ENCODE data around the gene RASSF4. TPM values are rescaled to one million over a fixed set of nuclear protein-coding genes. Genes with fewer than 3 reads are reported as not detected.

RASSF4 gene
- total RNA-seq, 1 donor from 2014 or later = 21.2 TPM

DNA sequence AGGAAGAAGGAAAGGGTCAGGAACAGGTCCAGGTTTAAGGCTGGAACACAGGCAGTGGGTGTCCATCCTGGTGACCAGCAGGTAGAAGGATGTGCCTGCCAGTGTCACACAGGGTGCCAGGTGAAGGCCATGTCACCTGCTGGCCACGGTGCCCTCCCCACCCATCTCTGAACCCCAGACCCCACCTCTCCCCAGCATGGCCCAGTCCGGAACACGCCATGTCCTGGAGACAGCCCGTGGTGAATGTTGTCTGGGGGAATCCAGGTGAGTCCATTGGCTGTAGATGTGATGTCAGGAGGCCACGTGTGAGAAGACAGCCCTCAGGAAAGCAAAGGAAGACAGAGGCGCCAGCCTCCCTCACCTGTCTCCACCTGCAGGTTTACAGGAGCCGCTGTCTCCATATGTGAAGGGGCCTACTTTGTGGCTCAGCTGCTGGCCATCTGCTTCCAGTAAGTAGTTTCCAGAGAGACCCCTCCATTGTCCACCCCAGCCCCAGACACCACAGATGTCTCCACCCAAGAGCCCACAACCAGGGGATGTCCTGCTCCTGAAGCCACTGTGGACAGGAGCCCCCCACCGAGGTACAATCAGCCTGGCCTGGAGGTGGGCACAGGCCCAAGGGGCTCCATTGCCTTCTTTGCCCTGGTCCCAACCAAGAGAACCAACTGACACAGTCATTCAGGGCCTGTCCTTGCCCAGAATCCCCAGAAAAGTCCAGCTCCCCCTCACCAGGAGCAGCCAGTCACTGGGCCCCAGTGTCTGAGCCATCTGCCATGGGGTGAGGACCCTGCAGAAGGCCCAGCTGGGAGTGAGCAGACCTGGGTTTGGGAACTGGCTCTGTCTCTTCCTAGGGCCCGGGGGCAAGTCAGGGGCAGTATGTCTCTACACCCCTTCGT lies 27.7 kb upstream of the RASSF4 start:
- no peaks in the 10 kb centered on the region for H3K36me3 Mint-ChIP-seq (ENCODE audit: insufficient read depth)
- DNase-seq (ENCODE audit: low spot score, unreplicated experiment) = no peak
- H3K4me3 Mint-ChIP-seq (ENCODE audit: low read depth) = no peak overlapping the region
- H3K4me1 Mint-ChIP-seq (ENCODE audit: low read depth) = peaks cover 6% of the 10 kb centered on the region
- H3K27ac Mint-ChIP-seq = no peak overlapping the region
- H3K9me3 Mint-ChIP-seq (ENCODE audit: low read depth) = no peaks in the 10 kb centered on the region
- TF ChIP-seq, protein P1, sequence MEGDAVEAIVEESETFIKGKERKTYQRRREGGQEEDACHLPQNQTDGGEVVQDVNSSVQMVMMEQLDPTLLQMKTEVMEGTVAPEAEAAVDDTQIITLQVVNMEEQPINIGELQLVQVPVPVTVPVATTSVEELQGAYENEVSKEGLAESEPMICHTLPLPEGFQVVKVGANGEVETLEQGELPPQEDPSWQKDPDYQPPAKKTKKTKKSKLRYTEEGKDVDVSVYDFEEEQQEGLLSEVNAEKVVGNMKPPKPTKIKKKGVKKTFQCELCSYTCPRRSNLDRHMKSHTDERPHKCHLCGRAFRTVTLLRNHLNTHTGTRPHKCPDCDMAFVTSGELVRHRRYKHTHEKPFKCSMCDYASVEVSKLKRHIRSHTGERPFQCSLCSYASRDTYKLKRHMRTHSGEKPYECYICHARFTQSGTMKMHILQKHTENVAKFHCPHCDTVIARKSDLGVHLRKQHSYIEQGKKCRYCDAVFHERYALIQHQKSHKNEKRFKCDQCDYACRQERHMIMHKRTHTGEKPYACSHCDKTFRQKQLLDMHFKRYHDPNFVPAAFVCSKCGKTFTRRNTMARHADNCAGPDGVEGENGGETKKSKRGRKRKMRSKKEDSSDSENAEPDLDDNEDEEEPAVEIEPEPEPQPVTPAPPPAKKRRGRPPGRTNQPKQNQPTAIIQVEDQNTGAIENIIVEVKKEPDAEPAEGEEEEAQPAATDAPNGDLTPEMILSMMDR (IDR thresholded peaks at IDR 0.05; ENCODE audit: unreplicated experiment) = no peak
- peaks cover 20% of the 10 kb centered on the region for H3K27me3 Mint-ChIP-seq

DNA sequence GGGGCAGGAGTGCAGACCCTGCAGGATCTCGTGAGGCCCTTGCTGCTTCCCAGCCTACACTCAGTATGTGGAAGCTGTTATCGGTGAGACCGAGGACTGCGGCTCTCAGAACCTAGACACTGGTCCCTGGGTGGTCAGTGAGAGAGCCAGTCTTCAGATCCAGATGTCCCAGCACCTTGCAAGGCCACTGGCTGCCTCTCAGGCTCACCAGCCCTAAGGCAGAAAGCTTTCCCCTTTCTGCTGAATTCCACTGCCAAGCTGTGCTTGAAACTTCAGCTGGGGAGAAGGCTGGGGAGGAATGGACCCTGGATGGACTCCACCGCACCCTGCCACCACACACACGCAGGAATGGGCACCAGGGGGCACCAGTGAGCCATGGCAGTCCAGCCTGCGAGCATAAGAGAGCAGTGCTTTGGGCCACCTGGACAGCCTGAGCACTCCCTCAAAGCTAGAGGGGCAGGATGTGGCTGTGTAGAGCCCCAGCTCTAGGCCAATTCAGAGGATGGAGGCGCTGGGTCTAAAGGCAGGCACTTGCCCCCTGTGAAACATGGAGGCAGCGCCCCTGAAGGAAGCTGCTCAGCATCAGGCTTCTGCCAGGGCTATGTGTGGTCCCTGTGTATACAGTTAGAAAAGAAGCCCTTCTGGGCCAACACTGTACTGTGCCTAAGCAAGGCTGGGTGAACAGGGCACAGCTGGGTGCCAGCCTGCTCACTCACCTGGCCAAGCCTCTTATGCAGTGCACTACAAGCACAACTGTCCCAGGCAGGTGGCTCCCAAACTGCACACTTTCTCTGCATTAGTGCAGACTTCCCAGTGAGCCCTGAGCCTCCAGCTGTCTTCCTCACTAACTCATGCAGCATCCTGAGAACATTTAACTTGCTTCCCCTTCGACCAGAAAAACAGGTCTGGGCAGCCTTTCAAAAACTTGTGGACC lies 26.8 kb upstream of the RASSF4 start:
- peak; percentile 93 for DNase-seq (ENCODE audit: low spot score, unreplicated experiment)
- no peaks in the 10 kb centered on the region for H3K9me3 Mint-ChIP-seq (ENCODE audit: low read depth)
- no peaks in the 10 kb centered on the region for H3K36me3 Mint-ChIP-seq (ENCODE audit: insufficient read depth)
- TF ChIP-seq, protein P1 (IDR thresholded peaks at IDR 0.05; ENCODE audit: unreplicated experiment) = peak; percentile 93
- no peak overlapping the region for H3K27ac Mint-ChIP-seq
- H3K4me1 Mint-ChIP-seq (ENCODE audit: low read depth) = peaks cover 6% of the 10 kb centered on the region
- H3K4me3 Mint-ChIP-seq (ENCODE audit: low read depth) = no peak overlapping the region
- H3K27me3 Mint-ChIP-seq = peaks cover 19% of the 10 kb centered on the region

DNA sequence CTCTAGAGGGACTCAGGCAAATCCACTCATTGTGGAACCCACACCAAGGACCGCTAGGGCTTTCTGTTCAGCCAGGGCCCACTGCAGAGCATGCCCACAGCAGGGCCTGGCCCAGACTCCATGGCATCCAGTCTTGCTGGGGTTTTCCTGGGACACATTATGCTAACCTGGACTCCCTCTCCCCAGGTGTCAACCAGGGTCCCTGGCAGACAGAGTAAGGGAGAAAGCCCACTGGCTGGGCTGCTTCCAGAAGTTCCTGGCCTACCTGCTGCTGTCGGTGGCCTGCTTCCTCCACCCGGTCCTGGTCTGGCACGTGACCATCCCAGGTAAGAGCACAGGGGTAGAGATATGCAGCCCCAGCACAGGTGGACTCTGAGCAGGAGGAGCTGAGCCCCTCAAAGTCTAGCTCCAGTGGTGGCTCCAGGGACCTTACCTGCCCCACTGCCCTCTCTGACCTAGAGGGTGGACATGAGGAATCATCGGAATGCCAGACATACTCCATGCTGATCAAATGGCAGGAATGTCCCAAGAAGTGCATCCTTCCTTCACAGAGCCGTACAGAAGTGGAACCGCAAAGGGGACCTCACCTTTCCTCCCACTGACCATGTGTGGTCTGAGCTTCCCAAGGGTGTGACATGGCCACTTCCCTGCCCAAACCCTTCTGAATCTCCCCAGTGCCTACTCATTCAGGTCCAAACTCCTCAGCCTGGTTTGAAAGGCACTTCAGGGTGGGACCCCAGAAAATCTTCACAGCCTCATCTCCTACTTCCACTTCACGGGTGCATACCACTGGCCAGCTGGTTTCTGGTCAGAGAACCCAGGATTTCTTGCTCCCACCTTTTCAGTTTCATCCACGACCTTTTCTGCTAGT lies 25.9 kb upstream of the RASSF4 start:
- Mint-ChIP-seq H3K9me3 (ENCODE audit: low read depth) (peaks cover 3% of the 10 kb centered on the region), H3K27me3 (peaks cover 11% of the 10 kb centered on the region), H3K27ac (no peak overlapping the region), H3K4me1 (ENCODE audit: low read depth) (peaks cover 6% of the 10 kb centered on the region), H3K36me3 (ENCODE audit: insufficient read depth) (peaks cover 2% of the 10 kb centered on the region), H3K4me3 (ENCODE audit: low read depth) (no peak overlapping the region)
- TF ChIP-seq, protein P1 (IDR thresholded peaks at IDR 0.05; ENCODE audit: unreplicated experiment) = no peak
- DNase-seq (ENCODE audit: low spot score, unreplicated experiment) = no peak

DNA sequence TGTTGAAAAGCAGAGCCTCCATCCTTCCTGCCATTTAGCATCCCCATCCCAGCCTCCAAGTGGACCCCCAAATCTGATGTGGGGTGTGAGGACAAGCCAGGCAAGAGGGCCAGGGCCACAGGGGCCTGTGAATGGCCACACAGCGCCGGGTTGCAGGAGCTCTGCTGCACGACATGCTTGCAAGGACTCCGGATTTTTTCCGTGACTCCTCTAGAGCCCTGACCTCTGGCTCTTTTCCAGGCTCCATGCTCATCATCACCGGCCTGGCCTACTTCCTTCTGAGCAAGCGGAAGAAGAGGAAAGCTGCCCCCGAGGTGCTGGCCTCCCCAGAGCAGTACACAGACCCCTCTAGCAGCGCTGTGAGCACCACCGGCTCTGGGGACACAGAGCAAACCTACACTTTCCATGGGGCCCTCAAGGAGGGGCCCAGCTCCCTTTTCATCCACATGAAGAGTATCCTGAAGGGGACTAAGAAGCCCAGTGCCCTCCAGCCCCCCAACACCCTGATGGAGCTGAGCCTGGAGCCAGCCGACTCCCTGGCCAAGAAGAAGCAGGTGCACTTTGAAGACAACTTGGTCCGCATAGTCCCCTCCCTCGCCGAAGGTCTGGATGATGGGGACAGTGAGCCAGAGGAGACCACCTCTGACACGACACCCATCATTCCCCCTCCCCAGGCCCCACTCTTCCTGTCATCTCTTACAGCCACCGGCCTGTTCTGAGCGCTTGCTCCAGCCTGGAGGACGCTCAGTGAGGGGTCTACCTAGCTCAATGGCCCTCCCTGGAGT lies 25.0 kb upstream of the RASSF4 start:
- peaks cover 3% of the 10 kb centered on the region for H3K36me3 Mint-ChIP-seq (ENCODE audit: insufficient read depth)
- H3K4me3 Mint-ChIP-seq (ENCODE audit: low read depth) = no peak overlapping the region
- H3K27me3 Mint-ChIP-seq = peaks cover 8% of the 10 kb centered on the region
- no peak overlapping the region for H3K27ac Mint-ChIP-seq
- peaks cover 6% of the 10 kb centered on the region for H3K4me1 Mint-ChIP-seq (ENCODE audit: low read depth)
- no peak for DNase-seq (ENCODE audit: low spot score, unreplicated experiment)
- peaks cover 6% of the 10 kb centered on the region for H3K9me3 Mint-ChIP-seq (ENCODE audit: low read depth)
- TF ChIP-seq, protein P1 (IDR thresholded peaks at IDR 0.05; ENCODE audit: unreplicated experiment) = no peak
